ENCODE data around the gene ZSWIM5.

- TF ChIP-seq, protein P1, sequence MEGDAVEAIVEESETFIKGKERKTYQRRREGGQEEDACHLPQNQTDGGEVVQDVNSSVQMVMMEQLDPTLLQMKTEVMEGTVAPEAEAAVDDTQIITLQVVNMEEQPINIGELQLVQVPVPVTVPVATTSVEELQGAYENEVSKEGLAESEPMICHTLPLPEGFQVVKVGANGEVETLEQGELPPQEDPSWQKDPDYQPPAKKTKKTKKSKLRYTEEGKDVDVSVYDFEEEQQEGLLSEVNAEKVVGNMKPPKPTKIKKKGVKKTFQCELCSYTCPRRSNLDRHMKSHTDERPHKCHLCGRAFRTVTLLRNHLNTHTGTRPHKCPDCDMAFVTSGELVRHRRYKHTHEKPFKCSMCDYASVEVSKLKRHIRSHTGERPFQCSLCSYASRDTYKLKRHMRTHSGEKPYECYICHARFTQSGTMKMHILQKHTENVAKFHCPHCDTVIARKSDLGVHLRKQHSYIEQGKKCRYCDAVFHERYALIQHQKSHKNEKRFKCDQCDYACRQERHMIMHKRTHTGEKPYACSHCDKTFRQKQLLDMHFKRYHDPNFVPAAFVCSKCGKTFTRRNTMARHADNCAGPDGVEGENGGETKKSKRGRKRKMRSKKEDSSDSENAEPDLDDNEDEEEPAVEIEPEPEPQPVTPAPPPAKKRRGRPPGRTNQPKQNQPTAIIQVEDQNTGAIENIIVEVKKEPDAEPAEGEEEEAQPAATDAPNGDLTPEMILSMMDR (IDR thresholded peaks at IDR 0.05) = no peak
- TF ChIP-seq EP300 (IDR thresholded peaks at IDR 0.05) = no peak
- no peak for TF ChIP-seq POLR2A (IDR thresholded peaks at IDR 0.05)
- no peak for TF ChIP-seq POLR2AphosphoS5 (IDR thresholded peaks at IDR 0.05)
These were observed 104.5 kb downstream of the ZSWIM5 start for GRCh38 chr1:45101947-45102346.

Data from upper lobe of left lung (tissue), 4 donors.